HG02798 (cell line): ENCODE measurements around the gene BTBD9.

Experiments
- ATAC-seq: cut with Tn5 transposase; IDR thresholded peaks from one replicate; pipeline ENCODE4 v1.9.1; 2021; ENCODE audit warnings: mild to moderate bottlenecking; ENCODE audit not compliant: unreplicated experiment, poor library complexity

Gene BTBD9

GRCh38 chr6:38161331-38161730, 478.4 kb downstream of the BTBD9 start:
- ATAC-seq: no peak

DNA sequence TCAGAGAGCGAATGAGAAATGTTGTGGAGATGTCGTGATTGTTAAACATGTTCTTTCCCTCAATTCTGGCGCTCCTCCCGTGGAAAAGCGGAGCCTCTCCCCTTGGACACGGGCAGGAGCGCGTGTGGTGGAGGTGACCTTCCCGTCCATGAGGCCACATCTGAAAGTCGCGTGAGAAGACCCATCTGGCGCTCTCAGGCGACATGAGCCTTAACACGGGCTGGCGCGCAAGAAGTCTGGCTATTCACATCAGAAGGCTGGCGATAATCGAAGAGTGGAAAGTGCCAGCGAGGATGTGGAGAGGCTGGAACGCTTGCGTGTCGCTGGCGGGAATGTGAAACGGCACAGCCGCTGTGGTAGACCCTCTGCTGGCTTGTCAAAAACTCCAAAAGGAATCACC, 478.9 kb downstream of the BTBD9 start:
- no peak for ATAC-seq

GRCh38 chr6:38159596-38159995, 480.1 kb downstream of the BTBD9 start:
- ATAC-seq: no peak

GRCh38 chr6:38158762-38159350, 480.9 kb downstream of the BTBD9 start:
- ATAC-seq: no peak

DNA sequence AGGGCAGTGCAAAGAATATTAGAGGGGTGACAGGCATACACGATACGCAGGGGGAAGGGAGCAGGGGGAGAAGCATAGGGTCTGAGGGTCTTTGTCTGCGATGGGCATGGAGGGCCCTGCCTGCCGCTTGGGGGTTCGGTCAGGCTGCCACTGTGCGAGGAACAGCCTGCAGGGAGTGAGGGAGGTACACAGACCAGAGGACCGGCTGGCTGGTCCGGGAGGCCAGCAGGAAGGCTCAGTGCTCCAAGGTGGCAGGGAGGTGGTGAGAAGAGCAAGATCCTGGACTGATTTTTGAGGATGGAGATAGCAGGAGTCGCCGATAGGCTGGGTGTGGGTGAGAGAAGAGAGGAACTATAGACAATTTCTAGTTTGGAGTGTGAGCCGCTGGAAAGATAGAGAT, 481.8 kb downstream of the BTBD9 start:
- ATAC-seq: no peak

DNA sequence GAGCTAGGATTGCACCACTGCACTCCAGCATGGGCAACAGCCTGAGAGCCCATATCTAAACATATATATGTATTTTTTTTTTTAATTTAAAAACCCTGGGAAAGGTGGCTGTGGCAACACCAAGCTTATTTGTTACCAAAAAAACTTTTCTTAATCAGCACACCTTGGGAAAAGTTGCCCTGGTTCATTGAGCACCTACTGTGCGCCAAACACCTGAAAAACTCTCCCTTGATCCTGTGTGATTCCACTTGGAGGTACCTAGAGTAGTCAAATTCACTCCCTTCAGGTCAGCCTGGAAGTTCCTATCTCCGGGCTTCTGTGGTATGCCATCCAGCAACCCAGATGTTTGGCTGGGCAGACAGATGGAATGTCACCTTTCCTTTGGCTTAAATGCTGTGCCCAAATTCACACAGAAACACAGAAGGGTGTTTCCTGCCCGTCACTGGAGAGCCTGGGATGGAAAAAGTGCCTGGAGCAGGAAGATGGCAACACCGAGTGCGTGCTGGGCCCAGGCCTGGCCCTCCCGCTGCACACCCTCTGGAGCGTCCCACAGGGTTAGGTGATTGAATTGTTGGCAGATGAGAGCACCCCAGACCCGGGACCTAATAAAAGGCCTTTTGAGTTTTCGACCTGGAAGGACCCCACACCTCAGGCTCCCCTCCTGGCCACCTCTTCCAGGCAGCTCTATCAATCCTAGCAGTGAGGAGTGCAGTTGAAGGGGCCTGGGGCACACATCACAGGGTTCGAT, 482.7 kb downstream of the BTBD9 start:
- no peak for ATAC-seq

DNA sequence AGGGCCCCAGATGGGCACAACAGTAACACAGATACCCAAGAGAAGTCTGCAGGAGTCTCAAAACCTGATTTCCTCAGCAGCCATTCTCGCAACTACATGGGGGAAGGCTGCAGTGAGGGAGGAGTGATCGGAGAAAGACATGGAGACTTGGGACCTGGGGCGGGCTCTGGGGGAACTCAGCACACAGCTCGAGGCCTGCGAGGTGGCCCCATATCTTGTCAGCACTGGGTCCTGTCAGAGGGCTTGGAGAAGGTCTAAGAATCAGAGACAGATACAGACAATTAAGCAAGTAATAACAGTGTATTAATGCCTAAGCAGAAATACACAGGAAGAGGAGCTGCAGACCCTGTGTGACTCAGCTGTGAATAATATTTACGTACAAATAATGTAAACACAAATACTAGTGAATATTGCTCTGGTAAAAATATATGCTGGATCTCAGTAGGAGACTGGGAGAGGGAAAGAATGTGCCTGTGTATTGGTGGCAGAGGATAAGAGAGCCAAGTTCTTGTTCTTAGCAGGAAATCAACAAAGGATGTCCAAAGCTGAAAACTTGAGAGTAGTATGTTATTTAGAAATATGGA, 484.0 kb downstream of the BTBD9 start:
- ATAC-seq: no peak

GRCh38 chr6:38155144-38155543, 484.6 kb downstream of the BTBD9 start:
- no peak for ATAC-seq

DNA sequence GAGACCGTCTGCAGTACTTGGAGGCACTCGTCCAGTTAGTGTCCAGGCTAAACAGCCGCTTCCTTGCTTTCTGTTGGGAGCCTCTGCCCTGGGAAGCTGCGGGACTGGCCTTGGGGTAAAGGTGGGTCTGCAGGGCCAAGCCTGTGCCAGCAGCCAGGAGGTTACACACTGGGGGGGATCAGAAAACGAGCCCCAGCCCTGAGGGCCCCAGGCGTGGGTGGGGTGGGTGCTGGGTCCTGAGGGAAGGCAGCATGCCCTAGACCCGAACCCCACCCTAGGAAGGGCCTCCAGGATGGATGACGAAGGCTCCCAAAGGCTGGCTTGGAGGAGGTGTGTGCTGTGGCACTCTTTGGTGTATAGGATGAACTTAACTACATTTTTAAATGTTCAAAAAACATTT, 485.0 kb downstream of the BTBD9 start:
- ATAC-seq: no peak

- no peak for ATAC-seq
Observed at GRCh38 chr6:38153798-38154345, 485.9 kb downstream of the BTBD9 start.

DNA sequence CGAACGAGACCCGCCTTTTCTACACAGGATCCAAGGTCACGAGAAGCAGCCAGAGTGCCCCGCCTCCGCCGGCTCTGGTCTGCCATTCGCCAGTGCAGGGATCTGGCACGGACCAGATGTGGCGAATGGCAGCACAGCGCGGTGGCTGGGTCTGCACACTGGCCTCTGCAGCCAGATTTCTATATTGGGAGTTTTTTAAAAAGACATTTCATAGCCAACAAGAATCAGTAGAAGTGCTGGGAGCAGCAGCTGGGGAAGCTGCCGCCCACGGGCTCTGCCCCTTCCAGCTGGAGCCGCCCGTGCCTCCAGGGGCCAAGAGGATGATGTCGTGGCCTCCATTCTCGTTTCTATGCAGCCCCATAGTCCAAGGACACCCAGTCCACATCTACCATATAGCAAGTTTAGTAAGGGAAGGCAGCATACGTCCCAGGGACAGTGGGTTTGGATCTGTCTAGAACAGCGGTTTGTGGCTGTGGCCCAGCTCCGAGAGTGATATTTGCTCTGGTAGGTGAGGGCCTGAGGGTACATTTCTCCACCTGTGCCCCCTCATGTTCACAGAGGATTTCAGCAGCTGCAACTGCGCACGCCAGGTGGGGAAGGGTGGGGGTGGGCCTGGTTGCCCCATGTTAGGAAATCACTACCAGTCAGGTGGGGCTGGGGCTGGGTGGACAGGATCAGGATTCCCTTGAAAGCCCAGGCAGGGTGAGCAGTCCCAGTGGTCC, 486.5 kb downstream of the BTBD9 start:
- no peak for ATAC-seq

GRCh38 chr6:38152620-38153019, 487.1 kb downstream of the BTBD9 start:
- ATAC-seq: no peak

GRCh38 chr6:38151580-38152500, 487.9 kb downstream of the BTBD9 start:
- no peak for ATAC-seq

GRCh38 chr6:38150681-38151296, 488.9 kb downstream of the BTBD9 start:
- ATAC-seq: no peak

- no peak for ATAC-seq
Observed at GRCh38 chr6:38150021-38150420, 489.7 kb downstream of the BTBD9 start.

- no peak for ATAC-seq
Observed at GRCh38 chr6:38149531-38149930, 490.2 kb downstream of the BTBD9 start.

GRCh38 chr6:38148606-38149005, 491.1 kb downstream of the BTBD9 start:
- no peak for ATAC-seq

GRCh38 chr6:38146734-38147027, 493.0 kb downstream of the BTBD9 start:
- ATAC-seq: no peak

DNA sequence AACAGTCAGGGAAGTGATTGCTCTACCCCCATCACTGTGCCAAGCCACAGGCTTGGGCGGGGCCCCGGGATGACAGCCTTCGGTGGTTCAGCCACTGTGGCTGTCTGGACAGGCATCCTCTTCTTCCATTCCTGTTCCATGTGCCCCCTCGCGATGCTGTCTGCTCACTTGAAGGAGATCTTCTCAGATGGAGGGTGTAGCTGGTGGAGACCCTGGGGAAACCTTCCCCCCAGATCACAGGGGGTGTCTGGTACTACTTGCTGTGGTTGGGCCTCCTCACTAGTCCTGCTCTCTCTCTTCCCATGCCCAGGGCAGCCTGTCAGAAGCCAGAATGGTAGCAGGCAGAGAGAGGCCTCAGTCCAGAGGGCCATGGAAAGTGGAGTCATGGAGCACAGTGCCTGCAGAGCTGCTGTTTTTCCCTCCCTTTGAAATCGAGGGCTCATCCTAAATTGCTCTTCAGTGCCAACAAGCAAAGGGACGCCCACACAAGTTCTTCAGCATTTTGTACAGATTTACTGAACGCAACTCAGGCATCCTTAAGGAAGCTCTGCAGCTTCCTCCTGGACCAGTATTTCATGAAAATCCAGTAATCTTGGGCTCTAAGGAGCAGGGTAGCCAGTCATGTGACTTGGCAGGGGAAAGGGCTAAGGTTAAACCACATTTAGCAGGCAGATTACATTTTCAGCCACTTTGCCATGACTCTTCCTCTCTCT, 493.6 kb downstream of the BTBD9 start:
- no peak for ATAC-seq
